Thyroid gland (tissue), 4 donors: ENCODE measurements around the gene PTPRN2. TPM values are rescaled to one million over a fixed set of nuclear protein-coding genes. Genes with fewer than 3 reads are reported as not detected.
"Not testable (repeated sequence)": the region's sequence is repeated elsewhere in the genome, so short reads cannot be mapped to it uniquely, and the experiment has no call there.

Source experiments
- DNase-seq, 2 donors: peaks; one replicate each; pipeline ENCODE4 v3.0.0-alpha.2; 2019
- H3K27ac ChIP-seq, 3 donors: fragments of 200-600 bp; sonication (generic); 1 replicate in 2 of 3; 2 replicates in 1 of 3; pipeline ENCODE4 v1.5.1; 2016 to 2019; ENCODE audit warnings: mild to moderate bottlenecking in 1 of 3, moderate library complexity in 1 of 3
- H3K27me3 ChIP-seq: fragments of 200-600 bp; sonication (generic); one replicate; pipeline ENCODE4 v1.5.1; 2019
- H3K36me3 ChIP-seq, 2 donors: fragments of 200-600 bp; sonication (generic); one replicate each; pipeline ENCODE4 v1.5.1; 2016 to 2019
- H3K4me1 ChIP-seq, 2 donors: fragments of 200-600 bp; sonication (generic); one replicate each; pipeline ENCODE4 v1.5.1; 2017 to 2019
- H3K4me3 ChIP-seq, 3 donors: fragments of 200-600 bp; sonication (generic); replicated peaks in 1 of 3; 1 replicate in 2 of 3; 2 replicates in 1 of 3; pipeline ENCODE4 v1.5.1; 2016; ENCODE audit warnings: mild to moderate bottlenecking in 1 of 3
- H3K9me3 ChIP-seq: fragments of 200-600 bp; sonication (generic); one replicate; pipeline ENCODE4 v1.5.1; 2017
- CTCF ChIP-seq, 6 experiments: fragments of 200-600 bp in 3 of 6; fragments of 450-650 bp in 3 of 6; sonication (generic) in 3 of 6; IDR thresholded peaks; one replicate each; pipeline ENCODE4 v1.5.1; 2016 to 2019; ENCODE audit warnings: antibody characterized with exemption in 6 of 6, mild to moderate bottlenecking in 2 of 6, inconsistent platforms in 1 of 6, moderate library complexity in 1 of 6
- POLR2A ChIP-seq, 2 donors: fragments of 450-650 bp; IDR thresholded peaks; one replicate each; pipeline ENCODE4 v1.6.1; 2017; ENCODE audit warnings: antibody characterized with exemption in 2 of 2, mild to moderate bottlenecking in 2 of 2, moderate library complexity in 1 of 2
- WGBS, 2 donors: methylation state at CpG; one replicate each; pipeline ENCODE4 v1.1.5; 2017; 5-methylcytosine and 5-hydroxymethylcytosine counted together
- intact Hi-C: fragments of 100-400 bp; cut with DNase I; formaldehyde crosslinking; loops from one replicate; pipeline ENCODE4 v1.15.1; 2023
- total RNA-seq, 4 donors: library from RNA; depleted of rRNA; stranded (reverse); fragments of >200 nt; gene quantifications; one replicate each; pipeline ENCODE4 v1.2.3, GENCODE V29; 2016

Gene PTPRN2
- total RNA-seq, 4 donors from 2014 or later: 4.2 to 9.9 (median 7.7) TPM

- no peak for TF ChIP-seq CTCF (IDR thresholded peaks at IDR 0.05)
- TF ChIP-seq POLR2A (IDR thresholded peaks at IDR 0.05): no peak
- Histone ChIP-seq H3K9me3 (no peaks in the 10 kb centered on the region), H3K27me3 (no peaks in the 10 kb centered on the region), H3K36me3 (no peaks in the 10 kb centered on the region), H3K4me3 (no peak overlapping the region), H3K27ac (no peak overlapping the region), H3K4me1 (no peaks in the 10 kb centered on the region)
- intact Hi-C loops: no loop called here
- WGBS, 2 donors: 78 to 81% methylated on average over 21 to 28 of the region's 32 CpGs
- no peak for DNase-seq
Observed at GRCh38 chr7:157983502-157984422, 603.9 kb downstream of the PTPRN2 start.

- DNase-seq: no peak
- H3K27me3 ChIP-seq: no peaks in the 10 kb centered on the region
- WGBS, 2 donors: 78 to 79% methylated on average over 3 to 5 of the region's 5 CpGs
- no peak overlapping the region for H3K27ac ChIP-seq
- H3K36me3 ChIP-seq: no peaks in the 10 kb centered on the region
- H3K4me1 ChIP-seq: no peaks in the 10 kb centered on the region
- no peaks in the 10 kb centered on the region for H3K9me3 ChIP-seq
- H3K4me3 ChIP-seq: no peak overlapping the region
- intact Hi-C loops: no loop called here
- TF ChIP-seq CTCF (IDR thresholded peaks at IDR 0.05): no peak
- no peak for TF ChIP-seq POLR2A (IDR thresholded peaks at IDR 0.05)
Observed at GRCh38 chr7:157981778-157982177, 605.8 kb downstream of the PTPRN2 start.

- no peak for TF ChIP-seq POLR2A (IDR thresholded peaks at IDR 0.05)
- Histone ChIP-seq H3K4me3 (no peak overlapping the region), H3K4me1 (no peaks in the 10 kb centered on the region), H3K27ac (no peak overlapping the region), H3K36me3 (no peaks in the 10 kb centered on the region), H3K9me3 (no peaks in the 10 kb centered on the region), H3K27me3 (no peaks in the 10 kb centered on the region)
- 62 to 63% methylated on average over 4 to 9 of the region's 9 CpGs for WGBS, 2 donors
- intact Hi-C loops: no loop called here
- no peak for DNase-seq
Observed at GRCh38 chr7:157980774-157981173, 606.8 kb downstream of the PTPRN2 start.

GRCh38 chr7:157980341-157980731 lies 607.3 kb downstream of the PTPRN2 start:
- intact Hi-C loops, H3K9me3 ChIP-seq, H3K27ac ChIP-seq, H3K4me3 ChIP-seq, H3K36me3 ChIP-seq, DNase-seq, H3K4me1 ChIP-seq, H3K27me3 ChIP-seq: not testable (repeated sequence)
- WGBS, 2 donors: 76 to 86% methylated on average over 9 of the region's 9 CpGs

GRCh38 chr7:157979636-157980340 lies 607.8 kb downstream of the PTPRN2 start:
- Histone ChIP-seq H3K9me3 (no peaks in the 10 kb centered on the region), H3K4me1 (no peaks in the 10 kb centered on the region), H3K4me3 (no peak overlapping the region), H3K27ac (no peak overlapping the region), H3K36me3 (no peaks in the 10 kb centered on the region), H3K27me3 (no peaks in the 10 kb centered on the region)
- TF ChIP-seq CTCF (IDR thresholded peaks at IDR 0.05) (no peak), POLR2A (IDR thresholded peaks at IDR 0.05) (no peak)
- no peak for DNase-seq
- WGBS, 2 donors: 82 to 86% methylated on average over 14 of the region's 14 CpGs
- intact Hi-C loops: no loop called here

GRCh38 chr7:157978766-157979165 lies 608.9 kb downstream of the PTPRN2 start:
- H3K27me3 ChIP-seq: no peaks in the 10 kb centered on the region
- intact Hi-C loops: no loop called here

More at GRCh38 chr7:157978766-157979165, 608.9 kb downstream of the PTPRN2 start:
- TF ChIP-seq POLR2A (IDR thresholded peaks at IDR 0.05) (no peak), CTCF (IDR thresholded peaks at IDR 0.05) (no peak)
- Histone ChIP-seq H3K4me3 (no peak overlapping the region), H3K9me3 (no peaks in the 10 kb centered on the region), H3K36me3 (no peaks in the 10 kb centered on the region), H3K4me1 (no peaks in the 10 kb centered on the region), H3K27ac (no peak overlapping the region)
- DNase-seq: no peak
- 81 to 94% methylated on average over 9 to 12 of the region's 12 CpGs for WGBS, 2 donors
